Lower lobe of right lung (tissue), 2 donors: ENCODE data around the gene ELP4. TPM values are rescaled to one million over a fixed set of nuclear protein-coding genes. Genes with fewer than 3 reads are reported as not detected.

Source experiments
- ATAC-seq, 2 donors: fragments of 200-7000 bp; cut with Tn5 transposase; one replicate each; pipeline ENCODE4 v1.9.1; 2020 to 2022; ENCODE audit warnings: mild to moderate bottlenecking in 2 of 2, moderate library complexity in 2 of 2
- DNase-seq: peaks from one replicate; pipeline ENCODE4 v3.0.0-alpha.2; 2020
- H3K27ac ChIP-seq: fragments of 200-600 bp; one replicate; pipeline ENCODE4 v1.8.0; 2022
- H3K27me3 ChIP-seq: fragments of 200-600 bp; one replicate; pipeline ENCODE4 v1.8.0; 2022; ENCODE audit warnings: low read depth
- H3K36me3 ChIP-seq: fragments of 200-600 bp; one replicate; pipeline ENCODE4 v1.8.0; 2022; ENCODE audit warnings: mild to moderate bottlenecking
- H3K4me1 ChIP-seq: fragments of 200-600 bp; one replicate; pipeline ENCODE4 v1.8.0; 2022
- H3K4me3 ChIP-seq: fragments of 200-600 bp; one replicate; pipeline ENCODE4 v1.8.0; 2022; ENCODE audit warnings: mild to moderate bottlenecking
- H3K9me3 ChIP-seq: fragments of 200-600 bp; one replicate; pipeline ENCODE4 v1.8.0; 2022
- CTCF ChIP-seq: fragments of 200-600 bp; IDR thresholded peaks from one replicate; pipeline ENCODE4 v1.8.0; 2022; ENCODE audit warnings: antibody characterized with exemption, mild to moderate bottlenecking
- intact Hi-C: fragments of 100-400 bp; cut with DNase I; formaldehyde crosslinking; loops from one replicate; pipeline ENCODE4 v1.11.0; 2022
- total RNA-seq: library from RNA; stranded (reverse); fragmentation: NEBNext Ultra II Directional; extraction: Animal tissue kit (Norgen Biotek cat#: 25700); gene quantifications from one replicate; pipeline ENCODE4 v1.2.1, GENCODE V29; 2021
- donor health status: DM: no; HTN: yes; CAD: no; lungs with severe emphysema.

The ELP4 gene
- total RNA-seq, 1 donor from 2014 or later, result 22.1 TPM

- H3K9me3 ChIP-seq, result no peaks in the 10 kb centered on the region
- DNase-seq (no peak), ATAC-seq (peak in 1 of 2 donors; percentile 13)
- intact Hi-C loops, result no loop called here
- no peaks in the 10 kb centered on the region for H3K36me3 ChIP-seq
- no peak overlapping the region for H3K27ac ChIP-seq
- H3K27me3 ChIP-seq, result peaks cover 100% of the 10 kb centered on the region
- peaks cover 52% of the 10 kb centered on the region for H3K4me1 ChIP-seq
- no peak for TF ChIP-seq CTCF
- H3K4me3 ChIP-seq, result peak overlapping the region; percentile 20
Observed at GRCh38 chr11:31817621-31818424, 308.3 kb downstream of the ELP4 start.

- Histone ChIP-seq H3K9me3 (no peaks in the 10 kb centered on the region), H3K27ac (no peak overlapping the region), H3K4me1 (peaks cover 49% of the 10 kb centered on the region), H3K36me3 (no peaks in the 10 kb centered on the region), H3K4me3 (no peak overlapping the region), H3K27me3 (peaks cover 100% of the 10 kb centered on the region)
- DNase-seq (no peak), ATAC-seq (no peak)
- TF ChIP-seq CTCF, result no peak
- intact Hi-C loops, result no loop called here
Observed at GRCh38 chr11:31818425-31818755, 308.8 kb downstream of the ELP4 start.

- Histone ChIP-seq H3K4me1 (peaks cover 44% of the 10 kb centered on the region), H3K27ac (no peak overlapping the region), H3K4me3 (no peak overlapping the region), H3K9me3 (no peaks in the 10 kb centered on the region), H3K36me3 (no peaks in the 10 kb centered on the region), H3K27me3 (peaks cover 100% of the 10 kb centered on the region)
- intact Hi-C loops, result no loop called here
- no peak for TF ChIP-seq CTCF
- ATAC-seq (peak in 1 of 2 donors; percentile 11), DNase-seq (no peak)
Observed at GRCh38 chr11:31818874-31819331, 309.3 kb downstream of the ELP4 start.

GRCh38 chr11:31819621-31820437 lies 310.3 kb downstream of the ELP4 start:
- H3K4me1 ChIP-seq, result peaks cover 34% of the 10 kb centered on the region
- intact Hi-C loops, result no loop called here

GRCh38 chr11:31820438-31820818 lies 310.9 kb downstream of the ELP4 start:
- Histone ChIP-seq H3K27me3 (peaks cover 100% of the 10 kb centered on the region), H3K9me3 (no peaks in the 10 kb centered on the region), H3K36me3 (no peaks in the 10 kb centered on the region), H3K4me1 (peaks cover 31% of the 10 kb centered on the region), H3K4me3 (no peak overlapping the region), H3K27ac (no peak overlapping the region)
- intact Hi-C loops, result no loop called here
- no peak for TF ChIP-seq CTCF
- ATAC-seq, result peak in 1 of 2 donors; percentile 14
- DNase-seq, result no peak

More at GRCh38 chr11:31819621-31820437, 310.3 kb downstream of the ELP4 start:
- ATAC-seq (peak in 1 of 2 donors; percentile 22), DNase-seq (no peak)
- H3K27ac ChIP-seq, result no peak overlapping the region
- H3K9me3 ChIP-seq, result no peaks in the 10 kb centered on the region
- no peak overlapping the region for H3K4me3 ChIP-seq
- no peaks in the 10 kb centered on the region for H3K36me3 ChIP-seq
- H3K27me3 ChIP-seq, result peaks cover 100% of the 10 kb centered on the region
- TF ChIP-seq CTCF, result no peak
